ENCODE measurements around the gene KDM3A. TPM values are rescaled to one million over a fixed set of nuclear protein-coding genes. Genes with fewer than 3 reads are reported as not detected.

KDM3A gene
- total and polyA plus RNA-seq, 7 donors: 11.3 to 61.2 (median 33.6) TPM

DNA sequence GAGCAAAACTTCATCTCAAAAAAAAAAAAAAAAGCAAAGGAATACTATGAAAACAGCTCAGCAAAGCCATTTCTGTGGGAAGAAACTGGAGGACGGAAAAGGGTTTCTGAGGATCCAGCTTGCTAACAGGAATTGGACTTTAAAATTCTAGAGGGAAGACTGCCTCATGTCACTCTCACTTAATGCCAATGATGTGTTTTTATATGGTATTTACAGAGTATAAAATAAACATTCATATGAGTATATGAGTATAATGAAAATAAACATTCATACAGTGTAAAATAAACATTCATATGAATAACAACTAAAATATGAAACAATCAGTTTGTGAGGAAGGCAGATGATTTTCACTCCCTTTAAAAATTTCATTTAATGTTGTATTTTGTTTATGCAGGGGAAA is 78.2 kb downstream of the KDM3A start:
- Histone ChIP-seq H3K27ac (no peak overlapping the region), H3K27me3 (no peaks in the 10 kb centered on the region), H3K4me1 (peaks cover 0 to 17% (median 3%) of the 10 kb centered on the region in 4 donors), H3K4me3 (no peak overlapping the region), H3K36me3 (peaks cover 0 to 4% (median 0%) of the 10 kb centered on the region in 4 donors), H3K9me3 (no peaks in the 10 kb centered on the region)
- intact Hi-C loops (cut with DNase I): no loop called here
- DNase-seq: no peak
- TF ChIP-seq POLR2AphosphoS5 (IDR thresholded peaks at IDR 0.05) (no peak), POLR2A (IDR thresholded peaks at IDR 0.05) (no peak), EP300 (IDR thresholded peaks at IDR 0.05) (no peak)
- TF ChIP-seq, protein P1, sequence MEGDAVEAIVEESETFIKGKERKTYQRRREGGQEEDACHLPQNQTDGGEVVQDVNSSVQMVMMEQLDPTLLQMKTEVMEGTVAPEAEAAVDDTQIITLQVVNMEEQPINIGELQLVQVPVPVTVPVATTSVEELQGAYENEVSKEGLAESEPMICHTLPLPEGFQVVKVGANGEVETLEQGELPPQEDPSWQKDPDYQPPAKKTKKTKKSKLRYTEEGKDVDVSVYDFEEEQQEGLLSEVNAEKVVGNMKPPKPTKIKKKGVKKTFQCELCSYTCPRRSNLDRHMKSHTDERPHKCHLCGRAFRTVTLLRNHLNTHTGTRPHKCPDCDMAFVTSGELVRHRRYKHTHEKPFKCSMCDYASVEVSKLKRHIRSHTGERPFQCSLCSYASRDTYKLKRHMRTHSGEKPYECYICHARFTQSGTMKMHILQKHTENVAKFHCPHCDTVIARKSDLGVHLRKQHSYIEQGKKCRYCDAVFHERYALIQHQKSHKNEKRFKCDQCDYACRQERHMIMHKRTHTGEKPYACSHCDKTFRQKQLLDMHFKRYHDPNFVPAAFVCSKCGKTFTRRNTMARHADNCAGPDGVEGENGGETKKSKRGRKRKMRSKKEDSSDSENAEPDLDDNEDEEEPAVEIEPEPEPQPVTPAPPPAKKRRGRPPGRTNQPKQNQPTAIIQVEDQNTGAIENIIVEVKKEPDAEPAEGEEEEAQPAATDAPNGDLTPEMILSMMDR (IDR thresholded peaks at IDR 0.05): no peak
- WGBS, 2 donors: 90 to 97% methylated on average over 1 of the region's 1 CpG

DNA sequence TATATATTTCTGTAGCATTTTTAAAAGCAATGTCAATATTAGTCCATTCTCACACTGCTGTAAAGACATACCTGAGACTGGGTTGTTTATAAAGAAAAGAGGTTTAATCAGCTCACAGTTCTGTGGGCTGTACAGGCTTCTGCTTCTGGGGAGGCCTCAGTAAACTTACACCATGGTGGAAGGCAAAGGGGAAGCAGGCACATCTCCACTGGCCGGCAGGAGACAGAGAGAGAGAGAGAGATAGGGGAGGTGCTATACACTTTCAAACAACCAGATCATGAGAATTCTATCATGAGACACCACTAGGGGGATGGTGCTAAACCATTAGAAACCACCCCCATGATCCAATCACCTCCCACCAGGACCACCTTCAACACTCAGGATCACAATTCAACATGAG is 79.0 kb downstream of the KDM3A start:
- Histone ChIP-seq H3K4me3 (no peak overlapping the region), H3K27ac (no peak overlapping the region), H3K4me1 (peaks cover 0 to 17% (median 3%) of the 10 kb centered on the region in 4 donors), H3K27me3 (no peaks in the 10 kb centered on the region), H3K36me3 (peaks cover 0 to 7% (median 0%) of the 10 kb centered on the region in 4 donors), H3K9me3 (no peaks in the 10 kb centered on the region)
- no peak for TF ChIP-seq EP300 (IDR thresholded peaks at IDR 0.05)
- TF ChIP-seq POLR2A (IDR thresholded peaks at IDR 0.05): no peak
- intact Hi-C loops (cut with DNase I): no loop called here
- no peak for DNase-seq
- 100% methylated on average over 1 of the region's 1 CpG for WGBS, 2 donors

- intact Hi-C loops (cut with DNase I): no loop called here
- 96% methylated on average over 1 of the region's 1 CpG for WGBS, 2 donors
Observed at GRCh38 chr2:86521922-86522321, 80.8 kb downstream of the KDM3A start.

DNA sequence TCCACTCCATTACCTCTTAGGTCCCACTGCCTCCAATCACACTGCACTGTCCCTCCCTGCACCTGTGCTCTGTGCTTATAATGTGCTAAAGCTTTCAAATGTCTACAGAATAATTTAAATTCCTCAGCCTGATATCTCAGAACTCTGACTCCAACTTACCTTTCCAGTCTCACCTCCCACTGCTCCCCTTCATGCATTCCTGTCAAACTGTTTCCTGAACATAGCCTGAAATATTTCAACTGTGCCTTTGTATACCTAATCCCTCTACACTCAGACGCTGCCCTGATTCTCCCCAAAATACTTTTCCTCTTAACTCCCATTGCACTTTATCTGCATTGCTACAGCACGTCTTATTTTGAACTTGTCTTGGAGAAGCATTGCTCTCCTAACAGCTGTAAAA is 81.5 kb downstream of the KDM3A start:
- peaks cover 0 to 29% (median 2%) of the 10 kb centered on the region in 4 donors for H3K36me3 ChIP-seq
- no peaks in the 10 kb centered on the region for H3K27me3 ChIP-seq
- no peaks in the 10 kb centered on the region for H3K9me3 ChIP-seq
- H3K4me3 ChIP-seq: no peak overlapping the region
- 93 to 94% methylated on average over 2 of the region's 2 CpGs for WGBS, 2 donors
- TF ChIP-seq POLR2AphosphoS5 (IDR thresholded peaks at IDR 0.05) (no peak), POLR2A (IDR thresholded peaks at IDR 0.05) (no peak), EP300 (IDR thresholded peaks at IDR 0.05) (no peak)
- TF ChIP-seq, protein P1 (IDR thresholded peaks at IDR 0.05): no peak
- DNase-seq: no peak
- no peak overlapping the region for H3K27ac ChIP-seq
- intact Hi-C loops (cut with DNase I): no loop called here
- peaks cover 0 to 17% (median 3%) of the 10 kb centered on the region in 4 donors for H3K4me1 ChIP-seq

More at GRCh38 chr2:86521922-86522321, 80.8 kb downstream of the KDM3A start:
- Histone ChIP-seq H3K27me3 (no peaks in the 10 kb centered on the region), H3K4me1 (peaks cover 0 to 17% (median 3%) of the 10 kb centered on the region in 4 donors), H3K36me3 (peaks cover 0 to 21% (median 0%) of the 10 kb centered on the region in 4 donors), H3K9me3 (no peaks in the 10 kb centered on the region), H3K27ac (no peak overlapping the region), H3K4me3 (no peak overlapping the region)
- DNase-seq: no peak
- TF ChIP-seq EP300 (IDR thresholded peaks at IDR 0.05) (no peak), POLR2AphosphoS5 (IDR thresholded peaks at IDR 0.05) (no peak), POLR2A (IDR thresholded peaks at IDR 0.05) (no peak)
- TF ChIP-seq, protein P1 (IDR thresholded peaks at IDR 0.05): no peak

DNA sequence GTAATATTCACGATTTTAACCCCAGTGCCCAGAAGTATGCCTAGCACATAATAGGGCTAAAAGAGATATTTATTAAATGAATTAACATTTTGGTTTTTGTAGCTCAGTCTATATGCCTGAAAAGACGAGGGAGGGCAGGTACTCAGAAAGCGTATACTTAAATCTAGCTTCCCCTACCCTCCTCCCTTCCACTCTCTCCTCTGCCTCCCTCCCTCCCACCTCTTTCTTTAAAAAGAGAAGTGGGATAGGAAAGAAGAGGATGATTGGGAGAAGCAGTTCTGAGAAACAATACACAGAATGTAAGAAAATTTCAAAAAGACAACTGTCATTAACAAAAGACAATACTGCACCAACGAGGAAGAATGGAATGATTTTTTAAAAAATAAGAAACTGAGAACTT is 82.3 kb downstream of the KDM3A start:
- TF ChIP-seq, protein P1 (IDR thresholded peaks at IDR 0.05): no peak
- no peak for TF ChIP-seq EP300 (IDR thresholded peaks at IDR 0.05)
- TF ChIP-seq POLR2A (IDR thresholded peaks at IDR 0.05): no peak
- no peak for TF ChIP-seq POLR2AphosphoS5 (IDR thresholded peaks at IDR 0.05)
- no peak for DNase-seq
- no peaks in the 10 kb centered on the region for H3K27me3 ChIP-seq
- H3K27ac ChIP-seq: no peak overlapping the region
- WGBS, 2 donors: 95 to 98% methylated on average over 4 of the region's 4 CpGs
- peaks cover 0 to 12% (median 2%) of the 10 kb centered on the region in 4 donors for H3K4me1 ChIP-seq
- peaks cover 0 to 37% (median 2%) of the 10 kb centered on the region in 4 donors for H3K36me3 ChIP-seq
- H3K9me3 ChIP-seq: no peaks in the 10 kb centered on the region
- intact Hi-C loops (cut with DNase I): no loop called here
- H3K4me3 ChIP-seq: no peak overlapping the region

Measured in sigmoid colon (tissue), 7 donors.